Thyroid gland (tissue), 4 donors: ENCODE data around the gene EFNA3.

Experiments
- CTCF ChIP-seq, 6 experiments: fragments of 200-600 bp in 3 of 6; fragments of 450-650 bp in 3 of 6; sonication (generic) in 3 of 6; IDR thresholded peaks; one replicate each; pipeline ENCODE4 v1.5.1; 2016 to 2019; ENCODE audit warnings: antibody characterized with exemption in 6 of 6, mild to moderate bottlenecking in 2 of 6, inconsistent platforms in 1 of 6, moderate library complexity in 1 of 6
- POLR2A ChIP-seq, 2 donors: fragments of 450-650 bp; IDR thresholded peaks; one replicate each; pipeline ENCODE4 v1.6.1; 2017; ENCODE audit warnings: antibody characterized with exemption in 2 of 2, mild to moderate bottlenecking in 2 of 2, moderate library complexity in 1 of 2

- TF ChIP-seq CTCF (IDR thresholded peaks at IDR 0.05) = no peak
- TF ChIP-seq POLR2A (IDR thresholded peaks at IDR 0.05) = no peak
Measured at GRCh38 chr1:155085504-155086127, 7.0 kb downstream of the EFNA3 start.
